Activated CD4-positive, alpha-beta T cell treated with anti-CD3 and anti-CD28 coated beads, Interleukin-2, amount 50 U/mL, for 16 hours (primary cell): ENCODE results near the gene ANKRD34A.
"Not testable (repeated sequence)": the region's sequence is repeated elsewhere in the genome, so short reads cannot be mapped to it uniquely, and the experiment has no call there.

Experiments
- DNase-seq: peaks from one replicate; pipeline ENCODE4 v3.0.0-alpha.2; 2020

Gene ANKRD34A

DNA sequence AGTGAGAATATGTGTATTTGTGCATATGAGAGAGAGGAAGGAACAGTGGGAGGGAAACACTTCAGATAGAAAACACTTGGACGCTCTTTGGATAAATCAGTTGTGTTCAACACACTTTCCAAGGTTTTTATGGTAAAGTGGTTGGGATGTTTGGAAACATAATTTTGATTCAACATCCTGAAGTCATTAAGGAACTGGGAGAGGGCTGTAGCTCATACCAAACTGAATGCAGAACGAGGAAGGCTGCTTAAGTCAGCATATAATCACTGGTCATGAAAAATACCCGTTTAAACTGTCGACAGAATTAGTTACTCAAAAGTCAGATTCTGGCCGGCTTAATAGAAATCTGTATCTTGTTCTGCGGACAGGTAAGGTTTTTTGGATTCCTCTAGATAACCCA, 21.5 kb downstream of the ANKRD34A start:
- no peak for DNase-seq

- no peak for DNase-seq
Observed at GRCh38 chr1:145942405-145942804, 22.0 kb downstream of the ANKRD34A start.

- DNase-seq = no peak
Observed at GRCh38 chr1:145937436-145937835, 26.9 kb downstream of the ANKRD34A start.

- no peak for DNase-seq
Observed at GRCh38 chr1:145936247-145936646, 28.1 kb downstream of the ANKRD34A start.

DNA sequence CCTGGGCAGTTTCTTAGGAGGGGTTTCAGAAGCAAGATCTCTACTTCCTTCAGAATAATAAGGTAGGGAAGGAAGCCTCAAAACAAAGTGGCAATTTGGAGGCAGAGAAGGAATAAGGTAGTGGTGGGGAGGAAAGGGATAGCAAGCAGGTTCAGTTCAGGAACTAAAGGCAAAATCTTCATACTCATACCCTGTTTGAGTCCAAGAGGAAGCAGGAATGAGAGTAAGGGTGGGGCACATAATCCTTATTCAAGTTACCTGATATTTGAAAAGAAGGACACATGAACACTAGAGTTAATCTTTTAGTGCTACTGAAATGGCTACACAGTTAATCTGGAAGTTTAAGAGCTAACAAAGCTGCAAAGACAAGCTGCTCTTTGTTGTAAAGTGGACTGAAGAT, 28.7 kb downstream of the ANKRD34A start:
- no peak for DNase-seq

GRCh38 chr1:145932522-145933009, 31.8 kb downstream of the ANKRD34A start:
- DNase-seq = peak; percentile 64

DNA sequence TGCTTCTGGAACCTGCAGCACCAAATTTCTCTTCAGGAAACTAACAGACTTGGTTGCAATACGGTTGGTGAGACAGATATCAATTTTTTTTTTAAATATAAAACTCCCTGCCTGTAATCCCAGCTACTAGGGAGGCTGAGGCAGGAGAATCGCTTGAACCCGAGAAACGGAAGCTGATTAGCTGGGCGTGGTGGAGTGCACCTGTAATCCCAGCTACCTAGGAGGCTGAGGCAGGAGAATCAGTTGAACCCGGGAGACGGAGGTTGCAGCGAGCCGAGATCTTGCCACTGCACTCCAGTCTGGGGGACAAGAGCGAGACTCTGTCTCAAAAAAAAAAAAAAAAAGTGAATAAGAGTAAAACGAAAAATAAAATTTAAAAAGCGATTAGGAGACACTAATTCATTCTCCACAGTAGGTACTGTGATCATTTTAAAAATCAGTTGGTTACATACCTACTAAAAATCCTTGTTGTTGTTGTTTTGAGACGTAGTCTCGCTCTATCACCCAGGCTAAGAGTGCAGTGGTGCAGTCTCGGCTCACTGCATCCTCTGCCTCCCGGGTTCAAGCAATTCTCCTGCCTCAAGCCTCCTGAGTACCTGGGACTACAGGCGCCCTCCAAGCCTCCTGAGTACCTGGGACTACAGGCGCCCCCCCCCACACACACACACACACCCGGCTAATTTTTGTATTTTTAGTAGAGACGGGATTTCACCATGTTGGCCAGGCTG, 36.3 kb downstream of the ANKRD34A start:
- no peak for DNase-seq

GRCh38 chr1:145927063-145927886, 37.1 kb downstream of the ANKRD34A start, which contains the start of gene RBM8A:
TSS of gene RBM8A (minus strand) at chr1:145927484. CDS start at chr1:145927426, 58 bp downstream.
- peak; percentile 98 for DNase-seq

GRCh38 chr1:145926686-145927062, 37.7 kb downstream of the ANKRD34A start:
- peak; percentile 64 for DNase-seq

DNA sequence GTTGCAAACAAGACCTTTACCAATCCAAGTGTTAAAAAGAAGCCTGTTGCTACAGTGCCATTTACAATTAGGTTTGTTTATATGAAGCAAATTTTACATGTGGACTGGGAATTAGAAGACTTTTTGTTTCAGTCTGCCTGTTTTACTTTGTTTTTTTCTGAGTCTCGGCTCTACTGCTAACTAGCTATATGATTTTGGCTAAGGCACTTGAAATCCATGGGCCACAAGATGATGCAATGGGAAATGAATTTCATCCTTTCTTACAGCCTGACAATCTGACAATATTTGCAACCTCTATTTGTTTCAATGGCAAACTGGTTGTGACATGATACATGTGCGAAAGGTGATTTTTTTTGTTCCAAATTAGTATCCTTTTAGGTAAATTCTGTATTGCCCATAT, 42.1 kb downstream of the ANKRD34A start:
- no peak for DNase-seq

- DNase-seq = not testable (repeated sequence)
Observed at GRCh38 chr1:145920297-145920696, 44.1 kb downstream of the ANKRD34A start.

DNA sequence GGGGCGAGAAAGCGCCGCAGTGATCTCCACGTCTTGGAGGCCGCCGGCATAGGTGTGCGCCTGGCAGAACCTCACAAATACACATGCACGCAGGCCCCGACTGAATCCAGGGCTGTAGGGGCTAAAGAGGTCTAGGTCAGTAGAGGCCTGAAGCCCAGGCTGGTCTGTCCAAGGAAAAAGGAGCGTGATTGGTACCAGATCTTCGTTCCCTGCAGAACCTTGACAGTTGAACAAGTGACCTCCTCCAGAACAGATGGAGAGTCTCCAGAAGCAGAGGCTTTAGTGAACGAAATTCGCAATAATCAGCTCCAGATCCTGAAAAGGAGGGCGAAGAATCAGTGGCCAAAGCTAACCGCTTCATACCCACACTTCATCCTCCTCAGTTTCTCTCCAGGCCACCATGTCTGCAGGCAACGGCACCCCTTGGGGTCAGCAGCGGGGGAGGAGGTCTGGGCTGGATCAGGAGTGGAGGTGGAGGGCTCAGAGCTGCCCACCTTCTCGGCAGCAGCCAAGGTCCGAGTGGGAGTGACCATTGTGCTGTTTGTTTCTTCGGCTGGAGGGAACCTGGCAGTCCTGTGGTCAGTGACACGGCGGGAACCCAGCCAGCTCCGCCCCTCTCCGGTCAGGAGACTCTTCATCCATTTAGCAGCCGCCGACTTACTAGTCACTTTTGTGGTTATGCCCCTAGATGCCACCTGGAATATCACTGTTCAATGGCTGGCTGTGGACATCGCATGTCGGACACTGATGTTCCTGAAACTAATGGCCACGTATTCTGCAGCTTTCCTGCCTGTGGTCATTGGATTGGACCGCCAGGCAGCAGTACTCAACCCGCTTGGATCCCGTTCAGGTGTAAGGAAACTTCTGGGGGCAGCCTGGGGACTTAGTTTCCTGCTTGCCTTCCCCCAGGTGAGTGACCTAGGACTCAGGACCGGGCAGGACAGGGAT, 45.1 kb downstream of the ANKRD34A start:
- no peak for DNase-seq

- peak; percentile 91 for DNase-seq
Observed at GRCh38 chr1:145918144-145918991, 46.0 kb downstream of the ANKRD34A start, which contains the start of gene PEX11B. TSS of gene PEX11B (minus strand) at chr1:145918717. CDS start at chr1:145918688, 29 bp downstream.

DNA sequence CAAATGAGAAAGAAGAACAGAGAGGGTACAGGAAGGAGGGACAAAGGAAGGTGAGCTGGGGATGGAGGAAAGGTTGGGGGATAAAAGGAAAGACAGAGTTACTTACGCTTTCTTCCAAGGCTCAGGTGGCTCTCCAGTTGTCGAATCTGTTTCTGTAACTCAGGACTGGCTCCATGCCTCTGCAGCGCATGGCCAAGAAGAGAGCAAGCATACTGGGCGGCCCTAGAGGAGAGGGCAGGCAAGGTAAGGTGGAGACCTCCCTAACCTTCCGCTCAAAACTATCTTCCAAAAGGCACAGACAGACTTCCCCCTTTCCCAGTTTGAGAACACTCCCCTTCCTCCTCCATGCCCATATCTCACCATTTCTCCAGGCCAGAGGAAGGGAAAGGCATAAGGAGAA, 46.8 kb downstream of the ANKRD34A start:
- DNase-seq = no peak

GRCh38 chr1:145916745-145917144, 47.6 kb downstream of the ANKRD34A start:
- DNase-seq = no peak

- no peak for DNase-seq
Observed at GRCh38 chr1:145912128-145912641, 52.2 kb downstream of the ANKRD34A start.
